HL-60/S4 treated with retinoic acid at 250 ng/mL for 4 days and 3 days (cell line): ENCODE measurements around the gene GDAP2.
"Not testable (repeated sequence)": the region's sequence is repeated elsewhere in the genome, so short reads cannot be mapped to it uniquely, and the experiment has no call there.

ENCODE experiments used
- in situ Hi-C: fragments of 300-500 bp; cut with MboI; formaldehyde crosslinking; loops from 2 replicates; pipeline ENCODE4 v1.7.0; 2022; ENCODE audit warnings: low sequenced_read_pairs

Gene GDAP2

GRCh38 chr1:117929343-117930172 is at the start of gene GDAP2, which contains the start of gene WDR3:
TSS of gene GDAP2 (minus strand) at chr1:117929621. CDS start at chr1:117920357, 9,264 bp downstream.
TSS of gene WDR3 (plus strand) at chr1:117929739. CDS start at chr1:117933320, 3,581 bp downstream.
- in situ Hi-C loops: no loop called here

GRCh38 chr1:117976381-117976780 is 47.0 kb upstream of the GDAP2 start:
- in situ Hi-C loops: no loop called here

- in situ Hi-C loops: no loop called here
Observed at GRCh38 chr1:117971777-117972176, 42.4 kb upstream of the GDAP2 start.

GRCh38 chr1:117970252-117970651 is 40.8 kb upstream of the GDAP2 start:
- in situ Hi-C loops: no loop called here

GRCh38 chr1:117967881-117968280 is 38.5 kb upstream of the GDAP2 start:
- in situ Hi-C loops: no loop called here

- in situ Hi-C loops: no loop called here
Observed at GRCh38 chr1:117967477-117967876, 38.1 kb upstream of the GDAP2 start.

- in situ Hi-C loops: no loop called here
Observed at GRCh38 chr1:117964290-117965038, 35.0 kb upstream of the GDAP2 start.

GRCh38 chr1:117959364-117959763 is 29.9 kb upstream of the GDAP2 start:
- in situ Hi-C loops: no loop called here

GRCh38 chr1:117952386-117952785 is 23.0 kb upstream of the GDAP2 start:
- in situ Hi-C loops: no loop called here

GRCh38 chr1:117942293-117942692 is 12.9 kb upstream of the GDAP2 start:
- in situ Hi-C loops: no loop called here

- in situ Hi-C loops: no loop called here
Observed at GRCh38 chr1:117933769-117934168, 4.3 kb upstream of the GDAP2 start.

- in situ Hi-C loops: no loop called here
Observed at GRCh38 chr1:117932576-117932975, 3.2 kb upstream of the GDAP2 start.

GRCh38 chr1:117930484-117930883 is 1.1 kb upstream of the GDAP2 start:
- in situ Hi-C loops: no loop called here

- in situ Hi-C loops: no loop called here
Observed at GRCh38 chr1:117930173-117930447, 689 bp upstream of the GDAP2 start.

- in situ Hi-C loops: no loop called here
Observed at GRCh38 chr1:117928881-117929342, 509 bp downstream of the GDAP2 start.

GRCh38 chr1:117925981-117926380 is 3.4 kb downstream of the GDAP2 start:
- in situ Hi-C loops: no loop called here

GRCh38 chr1:117922717-117923116 is 6.7 kb downstream of the GDAP2 start:
- in situ Hi-C loops: not testable (repeated sequence)

- in situ Hi-C loops: no loop called here
Observed at GRCh38 chr1:117921991-117922390, 7.4 kb downstream of the GDAP2 start.

- in situ Hi-C loops: no loop called here
Observed at GRCh38 chr1:117919376-117919775, 10.0 kb downstream of the GDAP2 start.

GRCh38 chr1:117911051-117911450 is 18.4 kb downstream of the GDAP2 start:
- in situ Hi-C loops: no loop called here

- in situ Hi-C loops: loop anchor here (10.0 kb wide), 1 partner anchor 380 kb away; no protein-coding TSS in a partner anchor
Observed at GRCh38 chr1:117905019-117905418, 24.4 kb downstream of the GDAP2 start.

- in situ Hi-C loops: loop anchor here (10.0 kb wide), 1 partner anchor 380 kb away; no protein-coding TSS in a partner anchor
Observed at GRCh38 chr1:117904485-117904884, 24.9 kb downstream of the GDAP2 start.
